H9 (cell line): ENCODE results near the gene HSPH1. TPM values are rescaled to one million over a fixed set of nuclear protein-coding genes. Genes with fewer than 3 reads are reported as not detected.

Experiments used
- DNase-seq: peaks from one replicate; pipeline ENCODE4 v3.0.0-alpha.2; 2017
- H2AFZ ChIP-seq: one replicate; pipeline ENCODE4 v1.6.1; 2013; ENCODE audit warnings: mild to moderate bottlenecking, low read length, control low read depth, moderate library complexity
- H2AK5ac ChIP-seq: 2 replicates; pipeline ENCODE4 v1.6.1; 2013; ENCODE audit warnings: low read length, control low read depth, mixed read lengths; ENCODE audit not compliant: insufficient read length
- H2BK120ac ChIP-seq: one replicate; pipeline ENCODE4 v1.6.1; 2013; ENCODE audit warnings: low read depth, mild to moderate bottlenecking, low read length, control low read depth, inconsistent platforms; ENCODE audit not compliant: poor library complexity, severe bottlenecking
- H2BK12ac ChIP-seq: 2 replicates; pipeline ENCODE4 v1.6.1; 2013; ENCODE audit warnings: low read length, control low read depth, mixed read lengths, low read depth; ENCODE audit not compliant: insufficient read length
- H2BK15ac ChIP-seq: 2 replicates; pipeline ENCODE4 v1.6.1; 2013; ENCODE audit warnings: low read depth, low read length, control low read depth
- H2BK20ac ChIP-seq: one replicate; pipeline ENCODE4 v1.6.1; 2013; ENCODE audit warnings: low read depth, mild to moderate bottlenecking, low read length, control low read depth, inconsistent platforms; ENCODE audit not compliant: poor library complexity, severe bottlenecking
- H2BK5ac ChIP-seq: 2 replicates; pipeline ENCODE4 v1.6.1; 2013; ENCODE audit warnings: low read length, control low read depth, mixed read lengths; ENCODE audit not compliant: insufficient read length
- H3K14ac ChIP-seq: 2 replicates; pipeline ENCODE4 v1.6.1; 2013; ENCODE audit warnings: low read length, control low read depth; ENCODE audit not compliant: insufficient read depth
- H3K18ac ChIP-seq: 2 replicates; pipeline ENCODE4 v1.6.1; 2013; ENCODE audit warnings: low read depth, mild to moderate bottlenecking, mixed read lengths, low read length, control low read depth; ENCODE audit not compliant: insufficient read length
- H3K23ac ChIP-seq: 2 replicates; pipeline ENCODE4 v1.6.1; 2013; ENCODE audit warnings: low read length, control low read depth, mixed read lengths, low read depth; ENCODE audit not compliant: insufficient read length
- H3K23me2 ChIP-seq: 2 replicates; pipeline ENCODE4 v1.6.1; 2013; ENCODE audit warnings: low read depth, mild to moderate bottlenecking, mixed read lengths, low read length, control low read depth; ENCODE audit not compliant: insufficient read length, poor library complexity, severe bottlenecking
- H3K27ac ChIP-seq: 2 replicates; pipeline ENCODE4 v1.5.1; 2013; ENCODE audit warnings: low read length, control low read depth, mixed read lengths, low read depth; ENCODE audit not compliant: insufficient read length
- H3K27me3 ChIP-seq: 2 replicates; pipeline ENCODE4 v1.6.1; 2013; ENCODE audit warnings: low read length, control low read depth, inconsistent platforms; ENCODE audit not compliant: insufficient read depth
- H3K4ac ChIP-seq: 2 replicates; pipeline ENCODE4 v1.6.1; 2013; ENCODE audit warnings: low read depth, mild to moderate bottlenecking, control low read depth, inconsistent platforms, low read length, moderate library complexity
- H3K4me1 ChIP-seq: 2 replicates; pipeline ENCODE4 v1.6.1; 2013; ENCODE audit warnings: low read length, control low read depth, inconsistent platforms; ENCODE audit not compliant: insufficient read depth
- H3K4me2 ChIP-seq: 2 replicates; pipeline ENCODE4 v1.6.1; 2013; ENCODE audit warnings: low read length, control low read depth, mixed read lengths; ENCODE audit not compliant: insufficient read length, insufficient read depth
- H3K56ac ChIP-seq: 2 replicates; pipeline ENCODE4 v1.6.1; 2013; ENCODE audit warnings: low read depth, mild to moderate bottlenecking, mixed read lengths, low read length, control low read depth; ENCODE audit not compliant: insufficient read length
- H3K79me1 ChIP-seq: 2 replicates; pipeline ENCODE4 v1.6.1; 2013; ENCODE audit warnings: low read depth, mild to moderate bottlenecking, moderate library complexity, low read length, control low read depth, inconsistent platforms; ENCODE audit not compliant: insufficient read depth, poor library complexity, severe bottlenecking
- H3K79me2 ChIP-seq: 2 replicates; pipeline ENCODE4 v1.6.1; 2013; ENCODE audit warnings: low read length, control low read depth, inconsistent platforms; ENCODE audit not compliant: insufficient read depth
- H3K9ac ChIP-seq: 2 replicates; pipeline ENCODE4 v1.6.1; 2013; ENCODE audit warnings: low read length, control low read depth, mixed read lengths; ENCODE audit not compliant: insufficient read length; ENCODE audit errors: extremely low read depth
- H3K9me3 ChIP-seq: one replicate; pipeline ENCODE4 v1.6.1; 2013; ENCODE audit warnings: low read depth, low read length, inconsistent platforms; ENCODE audit not compliant: control insufficient read depth
- H3T11ph ChIP-seq: one replicate; pipeline ENCODE4 v1.6.1; 2013; ENCODE audit warnings: mild to moderate bottlenecking, low read length, control low read depth, inconsistent platforms
- H4K20me1 ChIP-seq: one replicate; pipeline ENCODE4 v1.6.1; 2013; ENCODE audit not compliant: control insufficient read depth, insufficient read length, insufficient read depth
- H4K5ac ChIP-seq: 2 replicates; pipeline ENCODE4 v1.6.1; 2013; ENCODE audit warnings: low read depth, mild to moderate bottlenecking, mixed read lengths, low read length, control low read depth; ENCODE audit not compliant: insufficient read length
- H4K8ac ChIP-seq: replicated peaks from 2 replicates; pipeline ENCODE4 v1.6.1; 2013; ENCODE audit warnings: low read length, control low read depth, mixed read lengths, low read depth; ENCODE audit not compliant: insufficient read length
- H4K91ac ChIP-seq: 2 replicates; pipeline ENCODE4 v1.6.1; 2013; ENCODE audit warnings: low read depth, mild to moderate bottlenecking, moderate library complexity, mixed read lengths, low read length, control low read depth; ENCODE audit not compliant: insufficient read length
- H3K27ac Mint-ChIP-seq, 3 experiments: 2 replicates in 2 of 3; 3 replicates in 1 of 3; pipeline ENCODE4 v1.8.0; 2020 to 2021; ENCODE audit warnings: mixed read lengths in 3 of 3, mild to moderate bottlenecking in 1 of 3, moderate library complexity in 1 of 3
- H3K27me3 Mint-ChIP-seq: 2 replicates; pipeline ENCODE4 v1.8.0; 2021; ENCODE audit warnings: low read depth, mild to moderate bottlenecking, moderate library complexity, mixed read lengths
- H3K36me3 Mint-ChIP-seq, 3 experiments: 2 replicates in 2 of 3; 3 replicates in 1 of 3; pipeline ENCODE4 v1.8.0; 2020 to 2021; ENCODE audit warnings: low read depth in 3 of 3, mixed read lengths in 3 of 3; ENCODE audit not compliant: insufficient read depth in 1 of 3
- H3K4me1 Mint-ChIP-seq, 2 experiments: 2 replicates each; pipeline ENCODE4 v1.8.0; 2020; ENCODE audit warnings: mixed read lengths in 2 of 2
- H3K4me3 Mint-ChIP-seq, 2 experiments: 2 replicates in 1 of 2; 3 replicates in 1 of 2; pipeline ENCODE4 v1.8.0; 2020 to 2021; ENCODE audit warnings: mild to moderate bottlenecking in 2 of 2, mixed read lengths in 2 of 2, moderate library complexity in 1 of 2
- H3K9me3 Mint-ChIP-seq, 2 experiments: 2 replicates in 1 of 2; 3 replicates in 1 of 2; pipeline ENCODE4 v1.8.0; 2020; ENCODE audit warnings: mild to moderate bottlenecking in 2 of 2, mixed read lengths in 2 of 2, moderate library complexity in 1 of 2
- WGBS: extraction: QIAGEN DNeasy Blood & Tissue Kit; methylation state at CpG from one replicate; pipeline ENCODE4 v1.1.7; 2013; ENCODE audit warnings: missing lambda C conversion rate, low lambda C conversion rate, mixed read lengths; ENCODE audit not compliant: insufficient read length; ENCODE audit errors: extremely low coverage; 5-methylcytosine and 5-hydroxymethylcytosine counted together
- total RNA-seq: library from RNA; stranded (reverse); gene quantifications from 2 replicates; pipeline ENCODE4 v1.2.1, GENCODE V29; 2021
- TF ChIP-seq, protein P1 (sequence below): fragments of 200-600 bp; sonication (generic); conservative IDR thresholded peaks from 3 replicates; pipeline ENCODE4 v1.8.0; 2021; ENCODE audit warnings: antibody characterized with exemption, mild to moderate bottlenecking

The HSPH1 gene
- total RNA-seq, 1 experiment from 2014 or later, result 141 TPM

DNA sequence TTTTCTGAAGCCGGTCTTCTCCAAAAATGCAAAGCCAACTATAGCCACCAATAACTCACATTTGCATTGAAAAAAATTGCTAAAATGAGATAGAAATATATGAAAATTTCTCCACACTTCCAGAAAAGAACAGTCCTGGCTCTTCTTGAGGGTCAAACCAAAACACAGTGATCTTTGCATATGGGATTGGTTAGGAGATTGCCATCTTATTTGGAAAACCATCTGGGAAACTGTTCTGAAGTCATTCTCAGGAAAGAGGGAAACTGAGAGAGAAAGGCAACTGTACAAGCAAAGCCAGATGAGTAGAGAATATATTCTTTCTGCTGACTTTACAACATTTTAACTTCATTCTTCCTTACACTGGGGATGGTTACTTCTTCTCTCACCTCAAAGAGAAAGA, 54.6 kb downstream of the HSPH1 start:
- Histone ChIP-seq H3T11ph (no peak overlapping the region), H4K20me1 (no peaks in the 10 kb centered on the region), H2BK20ac (no peak overlapping the region), H3K27ac (no peak overlapping the region), H3K9me3 (no peaks in the 10 kb centered on the region), H3K4ac (no peak overlapping the region), H3K4me2 (no peak overlapping the region), H3K23me2 (no peaks in the 10 kb centered on the region), H3K23ac (no peak overlapping the region), H2AFZ (no peak overlapping the region), H3K27me3 (no peaks in the 10 kb centered on the region), H2BK5ac (no peak overlapping the region), H3K18ac (no peak overlapping the region), H3K56ac (no peak overlapping the region), H4K8ac (no peak overlapping the region), H2AK5ac (no peak overlapping the region), H2BK12ac (no peak overlapping the region), H3K4me1 (no peaks in the 10 kb centered on the region), H2BK15ac (no peak overlapping the region), H2BK120ac (no peak overlapping the region), H3K79me1 (no peaks in the 10 kb centered on the region), H3K14ac (no peak overlapping the region), H4K5ac (no peak overlapping the region), H3K79me2 (no peaks in the 10 kb centered on the region), H4K91ac (no peak overlapping the region), H3K9ac (no peak overlapping the region)
- H3K9me3 Mint-ChIP-seq, result no peaks in the 10 kb centered on the region
- H3K4me1 Mint-ChIP-seq, result peaks cover 7% of the 10 kb centered on the region in 2 experiments
- H3K27ac Mint-ChIP-seq, result no peak overlapping the region
- H3K4me3 Mint-ChIP-seq, result no peak overlapping the region
- H3K27me3 Mint-ChIP-seq, result no peaks in the 10 kb centered on the region
- no peaks in the 10 kb centered on the region for H3K36me3 Mint-ChIP-seq
- DNase-seq, result no peak
- TF ChIP-seq, protein P1, sequence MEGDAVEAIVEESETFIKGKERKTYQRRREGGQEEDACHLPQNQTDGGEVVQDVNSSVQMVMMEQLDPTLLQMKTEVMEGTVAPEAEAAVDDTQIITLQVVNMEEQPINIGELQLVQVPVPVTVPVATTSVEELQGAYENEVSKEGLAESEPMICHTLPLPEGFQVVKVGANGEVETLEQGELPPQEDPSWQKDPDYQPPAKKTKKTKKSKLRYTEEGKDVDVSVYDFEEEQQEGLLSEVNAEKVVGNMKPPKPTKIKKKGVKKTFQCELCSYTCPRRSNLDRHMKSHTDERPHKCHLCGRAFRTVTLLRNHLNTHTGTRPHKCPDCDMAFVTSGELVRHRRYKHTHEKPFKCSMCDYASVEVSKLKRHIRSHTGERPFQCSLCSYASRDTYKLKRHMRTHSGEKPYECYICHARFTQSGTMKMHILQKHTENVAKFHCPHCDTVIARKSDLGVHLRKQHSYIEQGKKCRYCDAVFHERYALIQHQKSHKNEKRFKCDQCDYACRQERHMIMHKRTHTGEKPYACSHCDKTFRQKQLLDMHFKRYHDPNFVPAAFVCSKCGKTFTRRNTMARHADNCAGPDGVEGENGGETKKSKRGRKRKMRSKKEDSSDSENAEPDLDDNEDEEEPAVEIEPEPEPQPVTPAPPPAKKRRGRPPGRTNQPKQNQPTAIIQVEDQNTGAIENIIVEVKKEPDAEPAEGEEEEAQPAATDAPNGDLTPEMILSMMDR, result no peak
- no CpG with 5 or more reads among the region's 1 CpG for WGBS
